Activated T-cell treated with anti-CD3 and anti-CD28 coated beads, Interleukin-2, amount 50 U/mL, for 24 hours (primary cell): ENCODE data around the gene XYLT1.

Experiments
- DNase-seq: peaks from one replicate; pipeline ENCODE4 v3.0.0-alpha.2; 2020
- H3K27ac Mint-ChIP-seq: 2 replicates; pipeline ENCODE4 v1.8.0; 2020; ENCODE audit warnings: mild to moderate bottlenecking, mixed read lengths
- H3K27me3 Mint-ChIP-seq: 2 replicates; pipeline ENCODE4 v1.8.0; 2020; ENCODE audit warnings: mixed read lengths
- H3K36me3 Mint-ChIP-seq: 2 replicates; pipeline ENCODE4 v1.8.0; 2020; ENCODE audit warnings: low read depth, mixed read lengths
- H3K4me1 Mint-ChIP-seq: 2 replicates; pipeline ENCODE4 v1.8.0; 2020; ENCODE audit warnings: low read depth, mixed read lengths
- H3K4me3 Mint-ChIP-seq: 2 replicates; pipeline ENCODE4 v1.8.0; 2020; ENCODE audit warnings: mild to moderate bottlenecking, moderate library complexity, mixed read lengths
- H3K9me3 Mint-ChIP-seq: 2 replicates; pipeline ENCODE4 v1.8.0; 2020; ENCODE audit warnings: mixed read lengths

The XYLT1 gene

DNA sequence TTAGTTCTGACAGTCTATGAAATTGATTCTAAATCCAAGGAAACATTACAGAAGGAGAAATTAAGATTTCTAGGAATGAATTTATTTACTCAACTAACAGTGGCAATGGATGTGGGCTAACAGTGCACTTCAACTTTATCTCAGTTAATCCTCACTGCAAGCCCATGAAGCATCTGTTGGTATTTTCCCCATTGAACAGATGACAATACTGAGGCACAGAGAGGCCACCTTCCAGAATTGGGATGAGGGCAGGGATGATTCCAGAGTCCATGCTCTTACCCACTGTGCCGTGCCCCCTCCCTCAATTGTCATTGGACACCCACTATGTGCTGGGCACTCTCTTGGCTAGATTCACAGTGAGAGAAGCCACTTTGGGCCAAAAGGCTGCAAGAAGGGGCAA, 89.0 kb downstream of the XYLT1 start:
- no peaks in the 10 kb centered on the region for H3K27me3 Mint-ChIP-seq
- no peaks in the 10 kb centered on the region for H3K36me3 Mint-ChIP-seq
- no peaks in the 10 kb centered on the region for H3K9me3 Mint-ChIP-seq
- no peak overlapping the region for H3K27ac Mint-ChIP-seq
- H3K4me1 Mint-ChIP-seq, result peaks cover 60% of the 10 kb centered on the region
- H3K4me3 Mint-ChIP-seq, result no peak overlapping the region
- DNase-seq, result no peak

DNA sequence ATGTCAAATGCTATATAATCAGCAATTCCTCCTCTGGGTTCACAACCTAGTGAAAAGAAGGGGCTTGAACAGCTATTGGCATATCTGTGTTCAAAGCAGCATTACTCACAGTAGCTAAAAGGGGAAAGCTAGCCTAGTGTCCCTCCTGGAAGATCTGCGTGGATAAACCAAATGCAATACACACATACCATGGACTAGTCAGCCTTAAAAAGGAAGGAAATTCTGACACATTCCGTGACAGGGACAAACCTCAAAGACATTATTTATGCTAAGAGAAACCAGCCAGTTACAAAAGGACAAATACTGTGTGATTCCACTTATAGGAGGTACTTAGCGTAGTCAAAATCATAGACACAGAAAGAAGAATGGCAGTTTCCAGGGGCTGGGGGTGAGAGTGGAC, 90.1 kb downstream of the XYLT1 start:
- no peaks in the 10 kb centered on the region for H3K36me3 Mint-ChIP-seq
- no peak overlapping the region for H3K4me3 Mint-ChIP-seq
- H3K27me3 Mint-ChIP-seq, result no peaks in the 10 kb centered on the region

DNA sequence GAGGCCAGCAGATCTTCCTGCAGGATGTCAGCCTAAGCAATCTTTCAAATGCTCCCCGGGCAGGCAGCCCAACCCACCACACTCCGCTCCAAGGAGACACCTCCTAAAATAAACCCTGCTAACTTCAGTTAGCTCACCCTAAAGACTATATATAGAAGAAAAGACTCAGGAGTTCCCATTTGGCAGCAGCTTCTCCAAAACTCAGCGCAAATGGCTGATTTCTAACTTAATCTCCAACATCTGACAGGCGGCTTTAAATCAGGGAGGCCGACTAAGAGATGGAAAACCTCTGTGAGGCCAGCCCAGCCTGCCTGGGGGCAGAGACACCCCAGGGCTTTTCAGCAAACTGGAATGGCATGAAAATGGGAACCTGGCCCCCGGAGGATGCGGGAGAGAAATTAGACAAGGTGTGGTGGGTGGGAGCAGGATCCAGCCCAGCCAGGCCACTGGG, 91.6 kb downstream of the XYLT1 start:
- Mint-ChIP-seq H3K4me1 (peaks cover 65% of the 10 kb centered on the region), H3K4me3 (no peak overlapping the region), H3K27ac (no peak overlapping the region), H3K9me3 (no peaks in the 10 kb centered on the region), H3K27me3 (no peaks in the 10 kb centered on the region), H3K36me3 (no peaks in the 10 kb centered on the region)
- no peak for DNase-seq

More for the DNA sequence above, 90.1 kb downstream of the XYLT1 start:
- no peaks in the 10 kb centered on the region for H3K9me3 Mint-ChIP-seq
- DNase-seq, result no peak
- peaks cover 61% of the 10 kb centered on the region for H3K4me1 Mint-ChIP-seq
- no peak overlapping the region for H3K27ac Mint-ChIP-seq

DNA sequence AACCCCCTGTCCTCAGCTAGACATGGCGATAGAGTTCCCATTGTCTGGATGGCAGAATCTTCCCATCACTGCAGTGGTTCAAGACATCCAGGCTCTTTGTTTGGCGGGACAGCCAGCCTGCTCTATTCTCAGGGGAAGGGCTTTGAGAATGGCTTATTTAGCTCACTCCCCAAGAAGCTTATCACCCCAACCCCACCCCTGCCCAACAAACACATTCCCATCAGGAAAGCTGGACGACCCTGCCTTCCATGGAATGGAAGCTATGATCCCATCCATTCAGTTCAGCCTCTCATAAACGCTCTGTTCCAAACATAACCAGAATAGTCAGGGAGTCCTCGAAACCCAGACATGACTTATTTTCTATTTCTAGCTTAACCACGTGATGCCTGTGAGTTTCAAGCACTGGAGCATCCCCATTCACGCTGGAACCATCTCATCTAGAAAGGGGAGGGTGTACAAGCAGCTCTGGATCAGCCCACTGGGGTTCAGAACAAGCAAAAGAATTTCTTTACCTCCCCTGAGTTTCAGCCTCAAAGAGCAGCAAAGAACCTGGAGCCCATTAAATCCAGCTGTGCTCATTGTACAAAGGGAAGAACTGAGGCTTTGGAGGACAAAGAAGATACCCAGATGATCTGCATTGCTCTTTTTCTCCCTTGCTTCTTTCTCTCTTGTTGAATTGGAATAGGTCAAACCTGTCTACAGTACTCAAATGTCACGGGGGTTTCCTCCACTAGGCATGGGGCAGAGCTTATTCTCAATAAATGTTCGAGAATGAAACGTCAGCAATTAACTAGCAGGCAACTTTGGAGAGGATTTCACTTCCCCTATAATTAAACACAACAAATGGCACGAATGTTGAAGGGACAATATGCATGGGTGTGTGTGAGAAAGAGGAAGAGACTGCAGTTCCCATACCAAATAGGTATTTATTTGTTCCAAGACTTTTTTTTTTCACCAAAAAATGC, 93.1 kb downstream of the XYLT1 start:
- Mint-ChIP-seq H3K4me3 (no peak overlapping the region), H3K27me3 (no peaks in the 10 kb centered on the region), H3K9me3 (no peaks in the 10 kb centered on the region), H3K4me1 (peaks cover 59% of the 10 kb centered on the region), H3K36me3 (no peaks in the 10 kb centered on the region), H3K27ac (no peak overlapping the region)
- DNase-seq, result no peak

DNA sequence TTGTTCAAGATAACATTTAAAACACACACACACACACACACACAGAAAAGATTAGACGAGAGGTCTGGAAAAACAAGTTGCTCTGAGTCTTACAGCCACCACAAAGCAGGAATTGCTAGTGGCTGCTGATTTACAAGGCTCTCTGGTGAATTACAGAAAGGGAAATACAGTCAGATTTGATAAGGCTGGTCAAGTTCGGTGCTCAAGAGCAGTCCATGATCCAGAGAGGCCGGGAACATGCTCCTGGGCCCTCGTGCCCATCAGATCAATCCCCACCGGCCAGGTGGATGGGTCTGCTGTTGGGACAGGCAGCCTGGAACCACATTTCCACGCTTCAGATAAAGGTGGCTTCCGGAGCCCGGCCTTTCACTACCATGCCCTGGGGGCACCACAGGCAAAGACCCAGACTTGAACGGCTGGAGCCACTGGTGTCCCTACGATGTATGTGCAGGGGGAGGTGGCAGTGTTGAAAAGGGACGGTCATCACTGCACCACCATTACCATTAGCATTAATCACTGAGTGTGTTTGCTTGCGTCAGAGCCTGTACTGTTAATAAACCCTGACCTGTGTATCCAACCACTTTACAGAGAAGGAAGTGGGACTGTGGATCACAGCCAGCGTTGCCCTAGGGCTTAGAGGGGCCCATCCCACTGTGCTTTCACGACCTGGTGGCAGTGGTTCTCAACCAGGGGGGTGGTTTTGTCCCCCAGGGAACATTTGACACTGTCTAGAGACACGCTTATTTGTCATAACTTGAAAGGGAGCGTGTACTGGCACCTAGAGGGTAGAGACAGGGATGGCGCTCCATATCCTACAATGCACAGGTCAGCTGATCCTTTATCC, 95.1 kb downstream of the XYLT1 start:
- no peak for DNase-seq
- Mint-ChIP-seq H3K36me3 (no peaks in the 10 kb centered on the region), H3K27me3 (no peaks in the 10 kb centered on the region), H3K4me1 (peaks cover 68% of the 10 kb centered on the region), H3K27ac (no peak overlapping the region), H3K4me3 (no peak overlapping the region), H3K9me3 (no peaks in the 10 kb centered on the region)

DNA sequence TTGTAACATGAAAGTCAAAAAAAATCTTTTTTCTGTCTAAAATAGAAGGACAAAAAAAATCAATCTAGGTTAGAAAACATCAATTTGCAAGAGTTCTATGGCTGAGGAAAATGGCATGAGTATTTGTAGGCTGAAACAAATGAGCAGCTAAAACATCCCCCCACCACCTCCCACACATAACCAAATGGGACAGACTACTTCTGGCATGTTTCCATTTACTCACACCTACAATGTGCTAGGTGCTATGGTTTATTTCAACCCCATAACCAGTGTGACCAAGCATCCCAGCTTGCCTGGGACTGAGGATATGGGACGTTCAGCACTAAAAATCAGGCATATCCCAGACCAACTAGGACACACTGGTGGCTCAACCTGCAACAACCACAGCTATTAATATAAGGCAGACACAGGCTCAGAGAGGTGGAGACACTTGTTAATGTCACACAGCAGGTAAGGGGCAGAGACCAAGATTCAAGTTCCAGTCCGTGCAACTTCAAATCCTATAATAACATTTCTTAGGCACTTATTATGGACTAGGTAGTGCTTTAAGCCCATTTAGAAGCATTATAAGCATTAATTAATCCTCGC, 96.0 kb downstream of the XYLT1 start:
- Mint-ChIP-seq H3K4me1 (peaks cover 74% of the 10 kb centered on the region), H3K27me3 (no peaks in the 10 kb centered on the region), H3K9me3 (no peaks in the 10 kb centered on the region), H3K4me3 (no peak overlapping the region), H3K36me3 (no peaks in the 10 kb centered on the region), H3K27ac (peak overlapping the region; percentile 63)
- no peak for DNase-seq

DNA sequence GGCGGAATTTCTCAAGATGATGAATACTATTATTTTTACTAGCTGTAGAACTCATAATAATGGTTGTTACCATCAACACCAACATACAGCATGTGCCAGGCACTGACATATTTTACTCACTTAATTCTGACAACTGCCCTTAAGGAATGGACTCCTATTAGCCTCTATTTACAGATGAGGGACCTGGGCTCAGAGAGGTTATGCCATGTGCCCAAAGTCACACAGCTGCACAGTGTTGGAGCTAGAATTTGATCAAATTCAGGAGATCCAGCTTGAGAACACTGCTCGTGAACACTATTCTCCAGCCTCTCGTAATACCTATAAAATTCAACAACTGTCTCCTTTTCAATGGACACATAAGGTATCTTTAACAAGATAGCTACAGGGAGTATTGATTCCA, 97.2 kb downstream of the XYLT1 start:
- Mint-ChIP-seq H3K9me3 (no peaks in the 10 kb centered on the region), H3K4me3 (no peak overlapping the region), H3K27me3 (no peaks in the 10 kb centered on the region), H3K36me3 (peaks cover 4% of the 10 kb centered on the region), H3K4me1 (peaks cover 83% of the 10 kb centered on the region), H3K27ac (no peak overlapping the region)
- DNase-seq, result no peak

DNA sequence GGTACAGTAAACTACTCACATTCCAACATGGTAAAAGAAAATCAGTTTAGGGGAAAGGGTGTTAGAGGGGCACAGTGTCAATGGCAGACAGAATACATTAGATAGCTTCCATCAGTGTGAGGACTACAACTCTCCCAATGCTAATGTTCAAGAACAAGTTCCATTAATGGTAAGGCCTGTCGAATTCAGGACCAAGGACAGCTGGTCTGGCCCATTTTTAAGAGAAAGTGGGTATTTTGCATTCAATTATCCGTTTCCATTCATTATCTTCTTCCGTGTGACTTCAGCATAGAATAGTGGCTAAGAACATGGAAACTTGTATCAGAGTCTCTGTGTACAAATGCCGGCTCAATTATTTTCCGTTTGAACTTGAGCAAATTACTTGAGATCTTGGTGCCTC, 98.4 kb downstream of the XYLT1 start:
- Mint-ChIP-seq H3K4me1 (peaks cover 84% of the 10 kb centered on the region), H3K9me3 (no peaks in the 10 kb centered on the region), H3K27ac (no peak overlapping the region), H3K36me3 (peaks cover 5% of the 10 kb centered on the region), H3K27me3 (no peaks in the 10 kb centered on the region), H3K4me3 (no peak overlapping the region)
- DNase-seq, result no peak

DNA sequence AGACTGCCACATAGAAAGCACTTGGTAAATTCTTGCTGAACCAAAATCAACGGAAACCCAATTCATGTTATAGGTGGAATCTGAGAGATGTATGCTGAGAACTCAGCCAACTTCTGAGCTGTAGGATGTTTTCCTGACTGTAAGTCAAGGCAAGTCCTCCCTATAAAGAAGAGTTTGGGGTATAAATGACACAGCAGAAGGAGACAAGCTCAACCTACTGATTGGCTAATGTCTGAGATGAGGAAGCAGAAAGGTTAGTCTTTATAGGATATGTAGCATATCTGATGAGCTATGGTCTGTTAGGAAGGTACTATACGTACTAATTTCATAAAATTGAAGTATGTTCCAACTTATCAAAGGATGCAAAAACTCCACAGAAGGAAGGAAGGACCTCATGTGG, 99.5 kb downstream of the XYLT1 start:
- no peak overlapping the region for H3K4me3 Mint-ChIP-seq
- peaks cover 89% of the 10 kb centered on the region for H3K4me1 Mint-ChIP-seq
- H3K27me3 Mint-ChIP-seq, result no peaks in the 10 kb centered on the region
- no peaks in the 10 kb centered on the region for H3K9me3 Mint-ChIP-seq
- DNase-seq, result no peak
- peaks cover 7% of the 10 kb centered on the region for H3K36me3 Mint-ChIP-seq
- no peak overlapping the region for H3K27ac Mint-ChIP-seq

DNA sequence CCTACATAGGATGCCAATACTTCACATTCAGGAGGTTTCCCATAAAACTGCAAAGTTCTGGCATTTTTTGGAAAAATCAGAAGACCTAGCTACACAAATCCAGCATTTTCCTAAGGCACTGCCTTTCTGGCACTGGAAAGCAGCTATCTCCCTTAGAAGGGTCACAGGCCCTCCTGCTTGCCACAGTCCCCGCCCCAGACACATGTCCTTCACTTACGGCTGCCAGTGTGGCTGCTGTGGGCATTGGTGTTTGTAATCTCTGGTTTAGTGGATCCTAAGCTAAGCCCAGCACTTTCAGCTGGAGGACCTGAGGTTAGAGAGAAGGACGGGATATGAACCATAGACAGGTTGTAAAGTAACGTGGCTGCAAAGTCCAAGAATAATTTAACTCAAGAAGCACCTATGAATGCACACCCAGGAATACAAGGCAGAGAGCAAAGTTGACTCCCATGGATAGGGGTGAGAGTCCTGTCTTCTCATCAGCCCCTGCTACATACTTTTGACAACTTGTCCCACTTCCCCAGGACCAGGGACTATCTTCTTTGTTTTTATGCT, 100.0 kb downstream of the XYLT1 start:
- no peak for DNase-seq
- peaks cover 7% of the 10 kb centered on the region for H3K36me3 Mint-ChIP-seq
- no peaks in the 10 kb centered on the region for H3K9me3 Mint-ChIP-seq
- peaks cover 89% of the 10 kb centered on the region for H3K4me1 Mint-ChIP-seq
- H3K27me3 Mint-ChIP-seq, result no peaks in the 10 kb centered on the region
- H3K4me3 Mint-ChIP-seq, result peak overlapping the region; percentile 83
- H3K27ac Mint-ChIP-seq, result peak overlapping the region; percentile 96

DNA sequence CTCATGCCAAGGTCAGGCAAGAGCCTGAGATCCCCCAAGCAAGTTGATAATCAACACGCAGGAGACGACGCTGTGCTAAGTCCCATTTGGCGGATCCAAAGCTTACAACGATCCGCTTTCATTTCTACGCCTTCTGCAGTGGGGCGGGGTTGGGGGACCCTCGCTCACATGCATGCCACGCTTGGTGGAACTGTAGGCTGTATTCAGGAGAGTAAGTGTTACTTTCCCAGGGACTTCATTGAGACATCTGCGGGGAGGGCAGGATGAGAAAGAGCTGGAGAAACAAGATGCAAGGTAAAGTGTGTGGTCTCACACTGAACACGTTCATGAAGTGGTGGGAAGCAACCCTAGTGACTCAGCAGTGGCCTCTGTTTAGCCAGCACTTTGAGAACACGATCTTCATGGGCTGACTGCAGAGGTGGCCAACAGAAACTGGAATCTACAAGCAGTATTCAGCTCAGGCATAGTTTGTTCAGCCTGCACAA, 100.5 kb downstream of the XYLT1 start:
- Mint-ChIP-seq H3K27ac (peak overlapping the region; percentile 96), H3K36me3 (peaks cover 7% of the 10 kb centered on the region), H3K4me3 (peak overlapping the region; percentile 83), H3K27me3 (no peaks in the 10 kb centered on the region), H3K4me1 (peaks cover 89% of the 10 kb centered on the region), H3K9me3 (no peaks in the 10 kb centered on the region)
- peak; percentile 51 for DNase-seq

DNA sequence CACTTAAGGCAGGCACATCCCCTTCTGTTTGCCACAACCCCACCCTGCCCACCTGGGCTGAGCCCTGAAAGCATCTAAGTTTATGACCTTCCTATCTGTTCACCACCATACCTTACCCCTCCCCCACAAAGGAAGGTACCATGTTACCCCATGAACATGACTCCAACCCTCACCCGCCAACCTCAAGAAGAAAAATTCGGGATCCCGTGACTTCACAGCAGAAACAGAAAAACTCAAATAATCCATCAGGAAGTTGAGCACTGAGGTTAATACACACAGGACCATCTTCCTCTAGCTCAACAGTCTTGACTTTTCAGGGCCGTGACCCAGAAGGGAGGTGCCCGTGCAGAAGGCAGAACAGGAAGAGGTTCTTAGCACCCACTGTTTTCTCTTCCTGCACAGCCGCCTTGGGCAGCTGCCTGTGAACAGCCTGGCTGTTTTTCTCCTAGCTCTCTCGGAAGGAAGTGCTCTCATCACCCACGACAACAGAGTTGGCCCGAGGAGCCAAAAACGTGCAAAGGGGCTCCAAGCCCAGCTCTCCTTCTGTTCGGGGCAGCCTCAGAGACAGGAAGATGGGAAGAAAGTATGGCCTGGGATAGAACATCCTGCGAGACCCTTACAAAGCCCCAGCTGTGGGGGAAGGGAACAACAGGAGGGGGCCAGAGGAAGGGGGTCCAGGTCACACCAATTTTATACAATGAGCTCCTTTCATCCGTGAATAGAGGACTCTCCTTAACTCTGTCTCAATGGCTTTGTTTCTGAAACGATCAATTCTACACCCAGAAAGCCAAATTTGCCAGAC, 101.1 kb downstream of the XYLT1 start:
- peak overlapping the region; percentile 83 for H3K4me3 Mint-ChIP-seq
- H3K9me3 Mint-ChIP-seq, result no peaks in the 10 kb centered on the region
- no peaks in the 10 kb centered on the region for H3K27me3 Mint-ChIP-seq
- peak overlapping the region; percentile 96 for H3K27ac Mint-ChIP-seq
- DNase-seq, result peak; percentile 70
- peaks cover 7% of the 10 kb centered on the region for H3K36me3 Mint-ChIP-seq
- H3K4me1 Mint-ChIP-seq, result peaks cover 89% of the 10 kb centered on the region

DNA sequence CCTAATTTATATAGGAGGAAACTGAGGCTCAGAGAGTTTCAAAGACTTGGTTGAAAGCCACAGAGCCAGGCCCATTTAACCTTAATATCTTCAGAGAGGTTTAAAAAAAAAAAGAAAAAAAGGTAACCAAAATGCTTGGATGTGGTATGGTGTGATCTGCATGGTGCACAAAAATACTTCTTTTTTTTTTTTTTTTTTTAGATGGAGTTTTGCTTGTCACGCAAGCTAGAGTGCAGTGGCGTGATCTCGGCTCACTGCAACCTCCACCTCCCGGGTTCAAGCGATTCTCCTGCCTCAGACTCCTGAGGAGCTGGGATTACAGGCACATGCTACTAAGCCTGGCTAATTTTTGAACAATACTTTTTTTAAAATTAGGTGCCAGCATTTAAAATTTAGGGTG, 101.8 kb downstream of the XYLT1 start:
- Mint-ChIP-seq H3K4me3 (peak overlapping the region; percentile 83), H3K4me1 (peaks cover 89% of the 10 kb centered on the region), H3K9me3 (no peaks in the 10 kb centered on the region), H3K36me3 (peaks cover 7% of the 10 kb centered on the region), H3K27me3 (no peaks in the 10 kb centered on the region), H3K27ac (peak overlapping the region; percentile 96)
- DNase-seq, result no peak
